GM19397 (cell line): ENCODE measurements around the gene CLDN3.

ENCODE experiments used
- ATAC-seq: cut with Tn5 transposase; IDR thresholded peaks from one replicate; pipeline ENCODE4 v1.9.1; 2021; ENCODE audit warnings: mild to moderate bottlenecking, moderate library complexity; ENCODE audit not compliant: unreplicated experiment

Gene CLDN3

GRCh38 chr7:73773700-73774517, 3.8 kb upstream of the CLDN3 start:
- ATAC-seq: no peak

DNA sequence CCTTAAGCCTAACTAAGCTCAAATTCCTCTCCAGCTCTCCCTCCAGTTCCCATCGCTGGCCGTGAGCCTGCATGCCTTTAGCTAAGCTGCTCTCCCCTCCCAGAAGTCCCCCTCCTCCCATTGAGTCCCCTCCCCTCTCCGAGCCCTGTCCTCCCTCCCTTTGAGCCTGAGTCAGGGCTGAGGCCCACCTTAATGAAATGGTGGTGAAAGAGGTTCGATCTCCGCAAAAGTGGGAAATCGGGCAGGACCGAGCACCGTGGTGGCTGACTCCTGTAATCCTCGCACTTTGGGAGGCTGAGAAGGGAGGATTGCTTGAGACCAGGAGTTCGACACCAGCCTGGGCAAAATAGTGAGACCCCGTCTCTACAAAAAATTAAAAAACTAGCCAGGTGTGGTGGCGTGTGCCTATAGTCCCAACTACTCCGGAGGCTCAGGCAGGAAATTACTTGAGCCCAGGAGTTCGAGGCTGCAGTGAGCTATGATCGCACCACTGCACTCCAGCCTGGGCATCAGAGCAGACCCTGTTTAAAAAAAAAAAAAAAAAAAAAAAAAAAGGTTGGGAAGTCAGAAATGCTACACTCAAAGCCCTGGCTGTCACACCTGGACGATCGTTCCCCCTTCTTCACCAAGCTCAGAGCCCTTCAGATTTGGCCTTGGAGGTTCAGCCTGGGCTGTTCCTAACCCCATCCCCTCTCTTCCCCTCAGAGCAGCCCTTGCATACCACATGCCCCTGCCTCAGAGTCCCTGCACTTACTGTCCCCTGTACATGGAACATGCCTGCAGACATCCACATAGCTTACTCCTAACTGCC, 995 bp upstream of the CLDN3 start:
- no peak for ATAC-seq

GRCh38 chr7:73769481-73770001, 529 bp downstream of the CLDN3 start:
- ATAC-seq: no peak

GRCh38 chr7:73768641-73769480, 1.2 kb downstream of the CLDN3 start:
- ATAC-seq: no peak

DNA sequence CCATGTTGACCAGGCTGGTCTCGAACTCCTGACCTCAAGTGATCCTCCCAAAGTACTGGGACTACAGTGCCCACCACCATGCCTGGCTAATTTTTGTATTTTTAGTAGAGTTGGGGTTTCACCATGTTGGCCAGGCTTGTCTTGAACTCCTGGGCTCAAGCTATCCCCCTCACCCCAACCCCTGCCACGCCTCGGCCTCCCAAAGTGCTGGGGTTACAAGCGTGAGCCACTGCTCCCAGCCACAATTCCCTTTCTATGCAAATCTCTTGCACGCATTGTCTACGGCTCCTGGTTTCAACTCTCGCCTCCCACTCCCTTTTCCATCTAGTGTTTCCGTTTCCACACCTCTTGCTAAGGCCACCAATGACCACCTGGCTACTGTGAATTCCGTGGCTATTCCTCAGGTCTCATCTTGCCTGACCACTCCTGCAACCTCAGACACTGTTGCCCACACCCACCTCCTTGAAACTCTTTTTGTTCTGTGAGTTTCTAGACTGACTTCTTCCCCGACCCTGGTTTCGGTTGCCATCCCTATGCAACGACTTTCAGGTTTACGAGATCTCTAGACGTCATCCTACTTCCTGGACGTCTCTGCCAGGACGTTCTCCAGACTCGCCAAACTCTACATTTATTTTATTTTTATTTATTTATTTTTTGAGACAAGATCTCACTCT, 3.4 kb downstream of the CLDN3 start:
- no peak for ATAC-seq

GRCh38 chr7:73762659-73762999, 7.4 kb downstream of the CLDN3 start:
- ATAC-seq: no peak

GRCh38 chr7:73761854-73762658, 8.0 kb downstream of the CLDN3 start:
- ATAC-seq: no peak

DNA sequence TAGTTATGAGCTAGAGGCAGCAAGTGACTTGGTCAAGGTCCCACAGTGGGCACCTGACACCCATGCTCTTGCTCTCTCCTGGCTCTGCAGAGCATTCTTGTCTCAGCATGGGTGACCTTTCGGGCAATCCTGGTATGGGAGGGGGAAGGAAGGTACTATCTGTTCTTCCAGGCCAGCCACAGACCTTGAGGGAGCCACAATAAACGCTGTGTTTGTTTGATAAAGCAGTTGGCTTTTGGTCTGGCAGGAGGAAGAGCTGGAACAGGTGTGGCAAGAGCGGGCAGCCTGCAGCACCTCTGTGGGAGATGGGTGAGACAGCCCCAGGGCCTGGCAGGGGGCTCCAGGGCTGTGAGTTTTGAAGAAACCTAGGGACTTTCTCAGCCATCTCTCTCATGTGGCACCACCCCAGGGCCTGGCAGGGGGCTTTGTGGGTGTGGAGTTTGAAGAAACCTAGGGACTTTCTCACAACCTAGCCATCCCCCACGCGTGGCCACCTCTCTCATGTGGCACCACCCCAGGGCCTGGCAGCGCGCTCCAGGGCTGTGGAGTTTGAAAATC, 11.4 kb downstream of the CLDN3 start:
- ATAC-seq: no peak

DNA sequence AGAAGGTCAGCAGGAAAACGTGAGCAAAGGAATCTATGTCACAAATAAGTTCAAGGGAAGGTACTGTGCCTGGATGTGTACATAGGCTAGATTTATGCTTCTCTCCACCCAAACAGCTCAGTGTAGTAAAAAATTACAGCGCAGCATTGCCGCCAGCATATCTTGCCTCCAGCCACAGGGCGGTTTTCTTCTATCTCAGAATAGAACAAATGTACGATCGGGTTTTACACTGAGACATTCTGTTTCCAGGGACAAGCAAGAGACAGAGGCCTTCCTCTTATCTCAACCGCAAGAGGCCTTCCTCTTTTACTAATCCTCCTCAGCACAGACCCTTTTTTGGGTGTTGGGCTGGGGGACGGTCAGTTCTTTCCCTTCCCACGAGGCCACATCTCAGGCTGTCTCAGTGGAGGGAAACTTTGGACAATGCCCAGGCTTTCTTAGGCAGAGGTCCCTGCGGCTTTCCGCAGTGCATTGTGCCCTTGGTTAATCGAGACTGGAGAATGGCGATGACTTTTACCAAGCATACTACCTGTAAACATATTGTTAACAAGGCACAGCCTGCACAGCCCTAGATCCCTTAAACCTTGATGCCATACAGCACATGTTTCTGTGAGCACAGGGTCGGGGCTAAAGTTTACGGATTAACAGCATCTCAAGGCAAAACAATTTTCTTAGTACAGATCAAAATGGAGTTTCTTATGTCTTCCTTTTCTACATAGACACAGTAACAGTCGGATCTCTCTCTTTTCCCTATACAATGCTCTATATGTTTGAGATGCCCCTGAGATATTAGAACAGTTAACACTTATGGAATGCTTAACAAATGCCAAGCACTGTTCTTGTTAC, 19.9 kb downstream of the CLDN3 start:
- no peak for ATAC-seq

DNA sequence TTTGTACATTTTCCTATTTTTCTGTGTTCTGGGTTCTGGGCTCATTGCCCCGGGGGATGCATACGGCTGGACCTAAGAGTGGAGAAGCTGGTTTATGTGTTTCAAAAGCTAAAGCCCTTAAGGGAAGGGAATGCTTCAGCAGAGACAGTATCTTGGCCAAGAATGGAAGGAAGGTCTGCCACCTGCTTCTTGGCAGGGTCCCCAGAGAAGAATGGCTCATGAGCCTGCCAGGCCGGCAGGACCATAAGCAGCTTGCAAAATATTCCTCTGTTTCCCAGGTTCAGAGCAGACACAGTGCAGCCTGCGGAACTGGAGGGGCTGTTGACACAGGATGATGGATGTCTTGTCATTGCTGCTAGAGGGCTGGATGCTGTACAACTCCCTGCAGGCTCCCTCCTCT, 23.7 kb downstream of the CLDN3 start:
- ATAC-seq: no peak

DNA sequence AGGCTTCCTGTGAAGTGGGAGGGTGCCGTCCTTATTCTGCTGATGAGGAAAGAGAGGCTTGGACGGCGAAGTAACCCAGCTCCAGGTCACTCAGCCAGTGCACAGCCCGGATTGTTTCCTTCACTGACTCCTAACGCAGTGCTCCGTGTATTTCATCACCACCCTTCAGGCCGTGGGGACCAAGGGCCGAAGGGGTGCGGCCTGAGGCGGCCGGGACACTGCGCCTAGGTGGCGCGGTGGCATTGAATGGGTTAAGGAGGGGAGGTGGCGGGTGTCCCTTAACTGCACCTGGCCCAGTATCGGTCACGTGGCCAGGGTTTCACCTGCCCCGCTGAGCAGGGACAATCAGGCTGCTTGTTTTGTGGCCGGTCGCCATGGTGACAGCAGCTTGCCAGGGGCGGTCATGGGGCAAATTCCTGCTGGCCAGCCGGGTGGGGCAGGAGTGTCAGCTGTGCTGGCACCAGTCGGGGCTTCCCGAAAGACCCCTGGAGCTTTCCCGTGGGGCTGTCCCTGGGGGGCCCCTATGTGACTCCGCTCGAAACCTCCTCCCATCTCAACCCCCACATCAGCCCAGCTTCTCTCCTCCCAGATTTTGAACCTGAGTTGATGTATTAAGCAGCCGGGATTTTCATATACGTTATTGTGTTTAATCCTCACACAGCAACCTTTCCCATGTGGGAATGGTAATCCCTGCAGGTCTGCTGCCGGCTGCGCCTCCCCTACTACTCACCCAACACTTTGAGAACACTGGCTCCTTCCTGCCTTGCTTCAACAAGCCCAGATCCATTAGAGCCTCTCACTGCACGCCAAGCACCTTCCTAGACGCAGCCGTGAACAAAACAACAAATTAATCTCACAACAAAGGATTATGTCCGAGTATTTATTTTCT, 27.1 kb downstream of the CLDN3 start:
- no peak for ATAC-seq

DNA sequence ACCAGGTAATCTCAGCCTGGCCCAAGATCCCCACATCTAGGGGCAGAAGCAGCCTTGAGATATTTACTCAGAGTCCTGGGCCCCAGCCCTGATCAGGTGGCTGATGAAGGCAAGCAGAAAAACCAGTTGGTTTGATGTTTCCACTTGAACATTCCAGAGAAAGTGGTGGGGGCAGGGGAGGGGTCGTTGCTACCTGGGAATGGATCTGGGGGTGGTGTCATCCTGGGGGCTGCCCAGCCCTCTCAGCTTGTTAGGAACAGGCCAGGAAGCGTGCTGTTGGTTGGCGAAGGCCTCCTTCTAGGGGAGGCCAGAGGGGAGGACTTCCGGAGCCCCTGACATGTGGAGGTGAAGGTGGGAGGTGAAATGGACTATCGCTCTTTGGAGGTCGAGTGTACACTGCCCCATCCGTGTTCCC, 27.7 kb downstream of the CLDN3 start:
- ATAC-seq: no peak

- no peak for ATAC-seq
These were observed 28.5 kb downstream of the CLDN3 start for GRCh38 chr7:73741600-73741999.

DNA sequence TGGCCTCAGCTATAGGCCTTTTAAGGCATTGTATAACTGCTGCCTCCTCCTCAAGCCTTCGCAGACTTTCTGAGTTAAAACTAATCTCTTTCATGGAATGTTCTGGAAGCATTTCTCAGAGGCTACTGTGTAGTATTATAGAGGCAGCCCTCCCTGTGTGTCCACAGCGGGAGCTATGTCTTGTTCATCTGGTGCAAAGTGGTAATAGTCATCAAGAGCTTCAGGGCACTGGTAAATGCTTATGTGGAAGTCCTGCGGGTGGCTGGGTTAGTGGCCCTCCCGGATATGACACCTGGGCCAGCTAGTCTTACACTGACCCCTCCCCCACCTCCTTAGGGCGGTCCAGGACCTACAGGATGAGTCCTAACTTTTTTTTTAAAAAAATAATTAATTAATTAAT, 29.3 kb downstream of the CLDN3 start:
- no peak for ATAC-seq

DNA sequence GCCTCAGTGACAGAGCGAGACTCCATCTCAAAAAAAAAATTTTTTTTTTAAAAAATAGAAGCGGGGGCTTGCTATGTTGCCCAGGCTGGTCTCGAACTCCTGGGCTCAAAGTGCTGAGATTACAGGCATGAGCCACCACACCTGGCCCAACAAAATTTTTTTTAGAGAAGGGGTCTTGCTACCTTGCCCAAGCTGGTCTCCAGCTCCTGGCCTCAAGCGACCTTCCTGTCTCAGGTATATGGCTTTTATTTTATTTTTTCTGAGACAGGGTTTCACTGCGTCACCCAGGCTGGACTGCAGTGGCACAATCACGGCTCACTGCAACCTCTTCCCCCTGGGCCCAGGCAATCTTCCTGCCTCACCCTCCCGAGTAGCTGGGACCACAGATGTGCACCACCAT, 29.9 kb downstream of the CLDN3 start:
- no peak for ATAC-seq

DNA sequence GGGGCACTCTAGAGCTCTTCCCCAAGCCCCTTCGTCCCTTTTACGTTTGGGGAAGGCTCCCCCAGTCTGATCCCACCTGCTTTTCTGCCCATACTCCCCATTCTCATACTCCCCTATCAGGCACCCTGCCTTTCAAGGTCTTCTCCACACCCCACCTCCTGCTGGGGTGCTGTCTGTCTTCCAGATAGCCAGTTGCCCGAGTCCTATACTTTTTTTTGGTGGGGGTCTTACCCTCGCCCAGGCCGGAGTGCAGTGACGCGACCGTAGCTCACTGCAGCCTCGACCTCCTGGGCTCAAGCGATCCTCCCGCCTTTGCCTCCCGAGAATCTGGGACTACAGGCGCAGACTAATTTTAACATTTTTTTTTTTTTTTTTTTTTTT, 30.7 kb downstream of the CLDN3 start:
- no peak for ATAC-seq

- ATAC-seq: peak; percentile 87
These were observed 31.3 kb downstream of the CLDN3 start, which contains the start of gene ABHD11 for GRCh38 chr7:73738612-73739386. Gene ABHD11 (minus strand): TSS chr7:73738802. CDS start chr7:73738770, 32 bp downstream.
